ENCODE measurements around the gene IER2.

- TF ChIP-seq POLR2A (IDR thresholded peaks at IDR 0.05): no peak
- no peak for TF ChIP-seq CTCF (IDR thresholded peaks at IDR 0.05 in 8 of 11, conservative IDR thresholded peaks at IDR 0.05 in 3 of 11)
- no peak for TF ChIP-seq POLR2AphosphoS5 (IDR thresholded peaks at IDR 0.05)
Observed at GRCh38 chr19:13139633-13140311, 10.4 kb upstream of the IER2 start.

Data from spleen (tissue), 7 donors.